HG03175 (cell line): ENCODE data around the gene PIP5K1C.

Experiments
- ATAC-seq: cut with Tn5 transposase; IDR thresholded peaks from one replicate; pipeline ENCODE4 v1.9.1; 2021; ENCODE audit warnings: mild to moderate bottlenecking, moderate library complexity; ENCODE audit not compliant: unreplicated experiment

PIP5K1C gene, protein sequence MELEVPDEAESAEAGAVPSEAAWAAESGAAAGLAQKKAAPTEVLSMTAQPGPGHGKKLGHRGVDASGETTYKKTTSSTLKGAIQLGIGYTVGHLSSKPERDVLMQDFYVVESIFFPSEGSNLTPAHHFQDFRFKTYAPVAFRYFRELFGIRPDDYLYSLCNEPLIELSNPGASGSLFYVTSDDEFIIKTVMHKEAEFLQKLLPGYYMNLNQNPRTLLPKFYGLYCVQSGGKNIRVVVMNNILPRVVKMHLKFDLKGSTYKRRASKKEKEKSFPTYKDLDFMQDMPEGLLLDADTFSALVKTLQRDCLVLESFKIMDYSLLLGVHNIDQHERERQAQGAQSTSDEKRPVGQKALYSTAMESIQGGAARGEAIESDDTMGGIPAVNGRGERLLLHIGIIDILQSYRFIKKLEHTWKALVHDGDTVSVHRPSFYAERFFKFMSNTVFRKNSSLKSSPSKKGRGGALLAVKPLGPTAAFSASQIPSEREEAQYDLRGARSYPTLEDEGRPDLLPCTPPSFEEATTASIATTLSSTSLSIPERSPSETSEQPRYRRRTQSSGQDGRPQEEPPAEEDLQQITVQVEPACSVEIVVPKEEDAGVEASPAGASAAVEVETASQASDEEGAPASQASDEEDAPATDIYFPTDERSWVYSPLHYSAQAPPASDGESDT

DNA sequence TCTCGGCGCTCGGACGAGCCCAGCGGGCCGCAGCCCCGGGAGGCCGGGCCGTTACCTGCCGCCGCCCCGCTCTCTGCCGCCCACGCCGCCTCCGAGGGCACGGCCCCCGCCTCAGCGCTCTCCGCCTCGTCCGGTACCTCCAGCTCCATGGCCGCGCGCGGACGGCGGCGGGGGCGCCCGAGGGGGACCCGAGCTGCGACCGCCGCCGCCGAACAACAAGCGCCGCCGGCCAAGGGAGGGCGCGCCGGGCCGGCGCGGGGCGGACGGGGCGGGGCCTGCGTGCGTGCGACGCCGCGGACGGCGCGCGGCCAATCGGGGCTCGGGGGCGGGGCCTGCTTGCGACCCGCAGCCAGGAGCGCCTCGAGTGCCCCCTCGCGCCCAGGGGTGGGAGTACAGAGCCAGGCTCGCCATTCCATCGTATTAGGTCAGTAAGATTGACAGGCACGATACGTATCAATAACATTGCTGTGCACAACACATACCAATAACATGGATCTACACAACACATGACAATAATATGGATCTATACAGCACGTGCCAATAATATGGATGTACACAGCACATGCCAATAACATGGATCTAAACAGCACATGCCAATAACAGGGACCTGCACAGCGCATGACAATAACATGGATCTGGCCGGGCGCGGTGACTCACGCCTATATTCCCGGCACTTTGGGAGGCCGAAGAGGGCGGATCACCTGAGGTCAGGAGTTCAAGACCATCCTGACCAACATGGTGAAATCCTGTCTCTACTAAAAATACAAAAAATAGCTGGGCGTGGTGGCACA is at the start of gene PIP5K1C:
TSS of gene PIP5K1C (minus strand) at position 227 of the 791 bp plus-strand sequence. CDS start at position 149, 78 bp downstream.
- ATAC-seq = peak; percentile 74

DNA sequence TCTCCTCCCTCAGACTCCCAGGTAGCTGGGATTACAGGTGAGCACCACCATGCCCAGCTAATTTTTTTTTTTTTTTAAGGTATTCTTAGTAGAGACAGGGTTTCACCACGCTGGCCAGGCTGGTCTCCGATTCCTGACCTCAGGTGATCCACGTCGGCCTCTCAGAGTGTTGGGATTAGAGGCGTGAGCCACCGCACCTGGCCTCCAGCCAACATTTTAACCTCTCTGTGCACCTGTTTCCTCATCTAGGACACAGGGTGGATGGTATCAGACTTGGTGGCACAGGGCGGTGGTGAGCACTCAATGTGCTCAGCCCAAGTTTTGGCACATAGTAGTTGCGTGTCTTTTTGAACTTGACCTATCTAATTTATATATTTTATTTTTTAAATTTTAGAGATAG is 48.7 kb upstream of the PIP5K1C start:
- ATAC-seq = no peak

DNA sequence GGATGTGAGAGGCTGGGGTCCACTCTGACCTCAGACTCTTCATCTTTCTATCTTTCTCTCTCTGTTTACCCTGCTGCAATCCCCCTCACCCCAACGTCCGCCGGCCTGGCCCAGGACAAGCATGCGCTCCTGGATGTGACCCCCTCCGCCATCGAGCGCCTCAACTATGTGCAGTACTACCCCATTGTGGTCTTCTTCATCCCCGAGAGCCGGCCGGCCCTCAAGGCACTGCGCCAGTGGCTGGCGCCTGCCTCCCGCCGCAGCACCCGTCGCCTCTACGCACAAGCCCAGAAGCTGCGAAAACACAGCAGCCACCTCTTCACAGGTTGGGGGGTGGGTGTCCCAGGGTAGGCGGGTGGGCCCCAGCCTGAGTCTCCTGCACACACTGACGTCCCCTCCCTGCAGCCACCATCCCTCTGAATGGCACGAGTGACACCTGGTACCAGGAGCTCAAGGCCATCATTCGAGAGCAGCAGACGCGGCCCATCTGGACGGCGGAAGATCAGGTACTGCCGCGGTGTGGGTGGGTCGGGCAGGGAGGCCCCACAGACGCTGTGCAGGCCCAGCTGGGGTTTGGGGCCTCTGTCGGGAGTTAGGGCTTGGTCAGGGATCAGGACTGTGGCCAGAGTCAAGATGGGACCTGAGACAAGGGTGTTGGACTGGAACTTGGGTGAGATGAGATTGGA is 46.2 kb upstream of the PIP5K1C start:
- no peak for ATAC-seq

DNA sequence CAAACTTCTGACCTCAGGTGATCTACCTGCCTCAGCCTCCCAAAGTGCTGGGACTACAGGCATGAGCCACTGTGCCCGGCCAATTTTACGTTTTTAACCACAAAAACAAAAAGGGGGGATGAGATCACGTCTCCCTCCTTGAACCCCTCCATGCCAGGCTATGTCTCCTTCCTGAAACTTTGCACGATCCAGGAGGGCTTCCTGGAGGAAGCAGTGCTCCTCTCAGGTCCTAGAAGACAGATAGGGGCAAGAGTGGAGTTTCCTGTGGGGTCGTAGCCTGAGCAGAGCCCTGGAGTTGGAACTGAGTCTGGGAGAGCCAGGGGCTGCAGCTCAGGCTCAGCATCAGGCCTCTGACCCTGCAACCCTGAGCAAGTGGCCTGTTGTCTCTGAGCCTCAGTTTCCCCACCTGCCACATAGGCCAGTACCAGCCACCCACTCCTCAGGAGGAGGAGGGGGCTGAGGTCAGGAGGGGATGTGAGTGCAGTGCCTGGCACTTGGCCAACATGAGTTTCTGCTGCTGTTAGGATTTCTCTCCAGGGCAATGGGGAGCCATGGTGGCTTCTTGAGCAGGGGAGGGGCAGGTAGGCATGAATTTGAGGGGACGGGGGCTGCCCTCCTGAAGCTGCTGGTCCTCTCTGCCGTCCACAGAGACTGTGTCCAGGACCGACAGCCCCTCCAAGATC is 45.2 kb upstream of the PIP5K1C start:
- ATAC-seq = no peak

DNA sequence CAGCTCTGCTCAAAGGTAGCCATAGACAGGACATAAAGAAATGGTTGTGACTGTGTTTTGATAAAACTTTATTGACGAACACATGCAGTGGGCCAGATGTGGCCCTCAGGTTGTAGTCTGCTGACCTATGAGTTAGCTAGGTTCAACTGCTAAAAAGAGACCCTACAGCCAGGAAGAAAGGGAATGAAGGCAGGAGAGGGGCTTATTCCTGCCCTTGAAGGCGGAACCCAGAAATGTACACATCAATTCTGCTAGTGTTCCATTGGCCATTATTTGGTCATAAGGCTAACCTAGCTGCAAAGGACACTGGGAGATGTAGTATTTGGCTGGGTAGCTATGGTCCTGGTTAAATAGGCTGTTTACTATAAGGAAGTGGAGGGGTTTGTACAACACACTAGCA is 43.2 kb upstream of the PIP5K1C start:
- no peak for ATAC-seq

DNA sequence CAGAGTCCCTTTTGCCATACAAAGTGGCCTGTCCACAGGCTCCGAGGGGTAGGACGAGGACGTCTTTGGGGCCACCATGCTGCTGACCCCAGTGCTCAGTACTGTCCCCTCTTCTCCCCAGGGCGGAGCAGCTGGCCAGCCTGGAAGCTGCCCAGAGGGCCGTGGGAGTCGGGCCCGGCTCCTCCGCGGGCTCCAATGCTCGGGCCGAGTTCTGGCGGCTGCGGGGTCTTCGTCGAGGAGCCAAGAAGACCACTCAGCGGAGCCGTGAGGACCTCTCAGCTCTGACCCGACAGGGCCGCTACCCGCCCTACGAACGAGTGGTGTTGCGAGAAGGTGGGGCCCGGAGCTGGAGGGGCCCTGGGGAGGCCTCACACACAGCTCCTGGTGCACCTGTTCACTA is 40.2 kb upstream of the PIP5K1C start:
- no peak for ATAC-seq

DNA sequence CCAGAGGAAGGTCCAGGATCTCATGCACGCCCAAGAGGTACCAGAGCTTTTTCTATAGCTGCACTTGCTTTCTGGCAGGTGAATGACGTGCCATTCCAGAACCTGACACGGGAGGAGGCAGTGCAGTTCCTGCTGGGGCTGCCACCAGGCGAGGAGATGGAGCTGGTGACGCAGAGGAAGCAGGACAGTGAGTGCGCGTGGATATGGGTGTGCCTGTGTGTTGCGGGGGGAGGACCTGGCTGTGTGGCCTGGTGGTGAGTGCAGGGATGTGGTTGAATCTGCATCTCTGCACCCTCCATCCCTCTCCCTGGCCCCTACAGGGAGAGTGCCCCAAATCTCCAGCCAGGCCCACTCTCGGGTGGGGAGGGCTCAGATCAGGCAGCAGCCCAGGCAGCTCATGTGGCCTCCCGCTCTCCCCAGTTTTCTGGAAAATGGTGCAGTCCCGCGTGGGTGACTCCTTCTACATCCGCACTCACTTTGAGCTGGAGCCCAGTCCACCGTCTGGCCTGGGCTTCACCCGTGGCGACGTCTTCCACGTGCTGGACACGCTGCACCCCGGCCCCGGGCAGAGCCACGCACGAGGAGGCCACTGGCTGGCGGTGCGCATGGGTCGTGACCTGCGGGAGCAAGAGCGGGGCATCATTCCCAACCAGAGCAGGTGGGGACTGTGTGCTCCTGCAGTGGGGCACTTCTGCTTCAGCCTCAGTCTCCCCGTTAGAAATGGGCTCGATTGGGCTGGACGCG is 38.4 kb upstream of the PIP5K1C start:
- no peak for ATAC-seq

DNA sequence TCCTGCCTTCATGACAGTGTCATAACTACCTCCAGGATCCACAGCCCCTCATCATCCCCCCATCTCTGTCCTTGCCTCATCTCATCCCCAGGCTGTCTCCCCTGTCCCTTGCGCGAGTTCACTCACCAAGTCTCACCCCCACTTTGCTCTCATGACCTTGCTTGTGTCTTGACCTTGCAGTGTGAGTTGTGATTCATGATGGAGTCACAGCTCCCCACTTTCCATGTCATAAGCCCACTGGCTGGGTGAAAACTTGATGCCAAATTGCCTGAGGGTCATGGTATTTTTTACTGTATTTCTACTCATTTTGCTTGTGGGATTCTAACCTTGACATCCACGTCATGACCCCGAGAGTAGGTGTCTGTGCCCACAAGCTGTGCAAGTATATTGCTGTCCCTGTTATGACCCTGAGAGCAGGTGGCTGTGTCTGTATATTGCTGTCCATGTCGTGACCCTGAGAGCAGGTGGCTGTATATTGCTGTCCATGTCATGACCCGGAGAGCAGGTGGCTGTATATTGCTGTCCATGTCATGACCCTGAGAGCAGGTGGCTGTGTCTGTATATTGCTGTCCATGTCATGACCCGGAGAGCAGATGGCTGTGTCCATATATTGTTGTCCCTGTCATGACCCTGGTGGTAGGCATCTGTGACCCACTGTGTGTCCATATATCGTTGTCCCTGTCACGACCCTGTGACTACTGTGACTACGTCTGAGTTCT is 37.4 kb upstream of the PIP5K1C start:
- ATAC-seq = no peak

DNA sequence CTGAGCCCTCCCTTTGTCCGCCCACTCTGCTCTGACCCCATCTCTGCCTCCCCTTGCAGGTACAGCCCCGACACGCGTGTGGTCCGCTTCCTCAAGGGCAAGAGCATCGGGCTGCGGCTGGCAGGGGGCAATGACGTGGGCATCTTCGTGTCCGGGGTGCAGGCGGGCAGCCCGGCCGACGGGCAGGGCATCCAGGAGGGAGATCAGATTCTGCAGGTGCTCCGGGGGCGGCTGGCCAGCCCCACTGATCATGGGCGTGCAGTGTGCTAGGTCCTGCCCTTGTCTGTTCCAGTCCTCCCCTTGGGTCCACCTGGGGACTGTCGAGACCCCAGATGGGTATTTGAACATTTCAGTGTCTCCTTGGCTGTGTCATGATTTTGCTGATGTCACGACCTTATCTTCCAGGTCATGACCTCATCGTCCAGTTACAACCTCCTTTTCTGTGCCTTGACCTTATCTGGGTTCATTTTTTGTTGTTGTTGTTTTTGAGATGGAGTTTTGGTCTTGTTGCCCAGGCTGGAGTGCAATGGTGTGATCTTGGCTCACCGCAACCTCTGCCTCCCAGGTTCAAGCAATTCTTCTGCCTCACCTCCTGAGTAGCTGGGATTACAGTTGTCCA is 35.9 kb upstream of the PIP5K1C start:
- no peak for ATAC-seq

DNA sequence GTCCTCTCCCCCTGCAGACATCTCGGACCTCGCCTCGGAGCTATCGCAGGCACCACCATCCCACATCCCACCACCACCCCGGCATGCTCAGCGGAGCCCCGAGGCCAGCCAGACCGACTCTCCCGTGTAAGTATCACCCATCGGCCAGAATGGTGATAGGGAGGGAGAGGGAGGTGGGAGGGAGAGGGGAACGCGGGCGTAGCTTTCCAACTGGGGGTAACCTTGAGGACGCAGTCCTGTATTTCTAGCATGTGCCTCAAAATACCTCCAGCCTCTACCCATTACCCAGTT is 34.0 kb upstream of the PIP5K1C start:
- ATAC-seq = no peak

DNA sequence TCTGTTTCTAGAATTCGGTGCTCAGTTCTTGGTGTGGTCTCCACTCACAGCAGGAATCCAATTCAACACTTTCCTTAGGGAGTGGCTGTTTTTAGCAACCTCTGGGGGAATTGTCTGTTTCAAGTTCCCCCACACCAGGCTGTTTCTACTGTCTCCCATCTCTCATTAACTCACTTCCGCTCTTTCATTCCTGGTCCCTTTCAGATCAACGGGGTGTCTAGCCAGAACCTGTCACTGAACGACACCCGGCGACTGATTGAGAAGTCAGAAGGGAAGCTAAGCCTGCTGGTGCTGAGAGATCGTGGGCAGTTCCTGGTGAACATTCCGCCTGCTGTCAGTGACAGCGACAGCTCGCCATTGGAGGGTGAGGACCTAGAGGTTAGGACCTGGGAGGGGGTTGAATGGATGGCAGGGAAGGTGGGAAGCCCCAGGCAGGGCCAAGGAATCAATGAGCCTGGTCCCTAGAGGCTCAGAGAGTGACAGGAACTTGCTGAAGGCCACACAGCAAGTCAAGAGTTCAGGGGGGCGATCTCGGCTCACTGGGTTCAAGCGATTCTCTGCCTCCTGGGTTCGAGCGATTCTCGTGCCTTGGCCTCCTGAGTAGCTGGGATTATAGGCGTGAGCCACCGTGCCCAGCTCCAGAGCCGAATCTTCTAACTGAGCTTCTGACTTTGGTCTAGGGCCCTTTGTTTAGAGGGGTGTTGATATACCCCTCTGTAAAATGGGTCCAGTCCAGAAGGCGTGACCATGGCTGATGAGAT is 33.5 kb upstream of the PIP5K1C start:
- no peak for ATAC-seq

DNA sequence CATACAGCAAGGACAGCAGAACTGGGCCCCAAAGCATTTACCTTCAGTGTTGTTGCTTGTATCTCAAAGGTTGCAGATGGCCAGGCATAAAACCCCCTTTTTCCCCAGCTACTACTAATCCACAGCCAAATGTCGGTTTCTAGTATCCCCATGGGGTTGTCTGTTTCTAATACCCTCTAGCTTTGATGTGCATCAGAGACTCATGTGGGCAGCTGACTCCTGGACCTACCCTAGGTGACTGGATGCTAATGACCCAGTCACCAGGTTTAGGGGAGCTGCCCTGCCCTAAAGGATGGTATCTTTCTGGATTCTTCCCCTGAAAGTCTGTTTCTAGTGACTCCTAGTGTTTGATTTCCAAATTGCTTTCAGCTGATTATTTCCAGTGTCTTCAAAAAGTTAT is 31.8 kb upstream of the PIP5K1C start:
- ATAC-seq = no peak

DNA sequence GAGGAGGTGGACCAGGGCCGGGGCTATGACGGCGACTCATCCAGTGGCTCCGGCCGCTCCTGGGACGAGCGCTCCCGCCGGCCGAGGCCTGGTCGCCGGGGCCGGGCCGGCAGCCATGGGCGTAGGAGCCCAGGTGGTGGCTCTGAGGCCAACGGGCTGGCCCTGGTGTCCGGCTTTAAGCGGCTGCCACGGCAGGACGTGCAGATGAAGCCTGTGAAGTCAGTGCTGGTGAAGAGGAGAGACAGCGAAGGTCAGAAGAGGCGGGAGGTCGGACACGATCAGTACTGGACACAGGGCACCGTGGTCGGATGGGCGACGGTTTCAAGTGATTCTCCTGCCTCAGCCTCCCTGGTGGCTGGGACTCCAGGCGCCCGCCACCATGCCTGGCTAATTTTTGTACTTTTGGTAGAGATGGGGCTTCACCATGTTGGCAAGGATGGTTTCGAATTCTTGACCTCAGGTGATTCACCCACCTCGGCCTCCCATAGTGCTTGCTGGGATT is 30.2 kb upstream of the PIP5K1C start:
- ATAC-seq = no peak

DNA sequence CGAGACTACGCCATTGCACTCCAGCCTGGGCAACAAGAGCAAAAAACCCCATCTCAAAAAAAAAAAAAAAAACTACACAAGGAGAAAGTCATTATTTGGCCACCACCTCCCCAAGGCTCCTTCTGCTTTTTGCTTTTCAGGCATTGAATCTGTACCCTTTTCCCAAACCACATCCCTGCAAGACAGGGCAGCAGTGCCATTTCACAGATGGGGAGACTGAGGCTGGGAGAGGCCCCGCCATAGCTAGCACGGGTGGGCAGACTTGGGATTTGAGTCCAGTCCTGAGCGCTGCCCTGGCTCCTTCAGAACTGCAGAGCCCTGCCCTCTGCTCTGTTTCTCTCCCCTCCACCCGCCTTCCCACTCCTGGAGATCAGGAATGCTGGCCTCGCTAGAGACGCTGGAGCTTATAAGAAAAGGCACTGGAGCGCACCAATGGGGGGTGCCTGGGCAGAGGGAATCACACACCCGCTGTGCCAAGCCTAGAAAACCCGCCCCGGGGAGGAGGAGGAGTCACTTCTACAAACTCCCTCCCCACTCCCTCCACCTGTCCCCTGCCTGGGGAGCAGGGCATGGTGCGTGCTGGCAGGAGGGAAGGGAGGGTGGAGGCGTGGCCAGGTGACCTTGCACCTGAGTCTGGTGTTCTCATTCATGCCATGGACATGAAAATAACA is 25.5 kb upstream of the PIP5K1C start:
- no peak for ATAC-seq

DNA sequence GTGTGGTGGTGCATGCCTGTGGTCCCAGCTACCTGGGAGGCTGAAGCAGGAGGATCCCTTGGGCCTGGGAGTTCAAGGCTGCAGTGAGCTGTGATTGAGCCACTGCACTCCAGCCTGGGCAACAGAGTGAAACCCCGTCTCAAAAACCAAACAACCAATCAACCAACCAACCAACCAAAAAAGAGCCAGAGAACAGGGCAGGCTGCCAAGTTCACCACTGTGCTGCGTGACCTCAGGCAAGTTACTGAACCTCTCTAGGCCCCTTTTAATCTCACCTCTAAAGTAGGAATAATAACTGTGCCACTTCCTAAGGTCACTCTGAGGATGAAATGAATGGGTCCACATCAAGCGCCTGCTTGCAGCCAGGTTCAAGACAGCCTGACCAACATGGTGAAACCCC is 24.9 kb upstream of the PIP5K1C start:
- no peak for ATAC-seq

DNA sequence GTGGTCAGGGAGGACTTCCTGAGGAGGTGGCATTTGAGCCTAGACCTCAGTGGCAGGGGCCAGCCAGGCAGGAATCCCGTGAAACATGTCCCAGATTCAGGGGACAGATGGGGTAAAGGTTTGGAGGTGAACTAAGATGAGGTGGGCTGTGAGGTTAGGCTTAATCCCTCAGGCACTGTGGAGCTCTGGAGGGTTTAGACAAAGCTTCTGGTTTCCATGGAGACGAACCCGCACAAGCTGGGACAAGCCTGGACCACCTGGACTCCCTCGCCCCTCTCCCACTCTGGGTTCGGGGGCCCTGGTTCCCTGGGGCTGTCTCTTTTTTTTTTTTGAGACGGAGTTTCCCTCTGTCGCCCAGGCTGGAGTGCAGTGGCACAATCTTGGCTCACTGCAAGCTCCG is 23.6 kb upstream of the PIP5K1C start:
- no peak for ATAC-seq

DNA sequence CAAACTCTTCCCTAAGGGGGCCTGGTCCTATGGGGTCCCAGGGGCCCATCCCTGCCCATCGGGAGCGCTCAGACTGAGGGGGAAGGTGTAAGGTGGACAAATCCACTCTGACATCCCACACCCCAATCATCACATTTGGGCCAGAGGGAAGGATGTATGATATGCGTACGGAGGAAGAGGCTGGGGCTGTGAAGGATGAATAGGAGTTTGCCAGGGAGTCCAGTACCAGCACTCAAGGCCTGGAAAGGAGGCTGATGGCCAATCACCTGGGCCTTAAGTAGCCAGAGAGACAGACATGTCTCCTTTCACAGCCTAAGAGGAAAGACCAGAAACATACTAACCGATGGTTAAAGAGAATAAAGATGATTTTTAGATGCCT is 22.8 kb upstream of the PIP5K1C start:
- no peak for ATAC-seq
